Epithelial cell of esophagus (primary cell): ENCODE measurements around the gene AVPR2.

ENCODE experiments used
- DNase-seq: peaks from one replicate; pipeline ENCODE4 v3.0.0; 2010; ENCODE audit warnings: low read depth
- H3K4me3 ChIP-seq: 2 replicates; pipeline ENCODE4 v1.5.1; 2011; ENCODE audit warnings: mild to moderate bottlenecking, low read length, control low read depth
- TF ChIP-seq, protein P1 (sequence below): IDR thresholded peaks from 2 replicates; pipeline ENCODE4 v1.5.1; 2011; ENCODE audit warnings: low read depth, mild to moderate bottlenecking, low read length, control low read depth, inconsistent platforms; ENCODE audit not compliant: insufficient read depth; ENCODE audit errors: missing control alignments

Gene AVPR2

GRCh38 chrX:153937056-153937455 lies 32.6 kb downstream of the AVPR2 start:
- no peak for DNase-seq
- TF ChIP-seq, protein P1, sequence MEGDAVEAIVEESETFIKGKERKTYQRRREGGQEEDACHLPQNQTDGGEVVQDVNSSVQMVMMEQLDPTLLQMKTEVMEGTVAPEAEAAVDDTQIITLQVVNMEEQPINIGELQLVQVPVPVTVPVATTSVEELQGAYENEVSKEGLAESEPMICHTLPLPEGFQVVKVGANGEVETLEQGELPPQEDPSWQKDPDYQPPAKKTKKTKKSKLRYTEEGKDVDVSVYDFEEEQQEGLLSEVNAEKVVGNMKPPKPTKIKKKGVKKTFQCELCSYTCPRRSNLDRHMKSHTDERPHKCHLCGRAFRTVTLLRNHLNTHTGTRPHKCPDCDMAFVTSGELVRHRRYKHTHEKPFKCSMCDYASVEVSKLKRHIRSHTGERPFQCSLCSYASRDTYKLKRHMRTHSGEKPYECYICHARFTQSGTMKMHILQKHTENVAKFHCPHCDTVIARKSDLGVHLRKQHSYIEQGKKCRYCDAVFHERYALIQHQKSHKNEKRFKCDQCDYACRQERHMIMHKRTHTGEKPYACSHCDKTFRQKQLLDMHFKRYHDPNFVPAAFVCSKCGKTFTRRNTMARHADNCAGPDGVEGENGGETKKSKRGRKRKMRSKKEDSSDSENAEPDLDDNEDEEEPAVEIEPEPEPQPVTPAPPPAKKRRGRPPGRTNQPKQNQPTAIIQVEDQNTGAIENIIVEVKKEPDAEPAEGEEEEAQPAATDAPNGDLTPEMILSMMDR = no peak
- no peak overlapping the region for H3K4me3 ChIP-seq

GRCh38 chrX:153938226-153938786 lies 33.8 kb downstream of the AVPR2 start:
- no peak for DNase-seq
- TF ChIP-seq, protein P1 = no peak
- no peak overlapping the region for H3K4me3 ChIP-seq

DNA sequence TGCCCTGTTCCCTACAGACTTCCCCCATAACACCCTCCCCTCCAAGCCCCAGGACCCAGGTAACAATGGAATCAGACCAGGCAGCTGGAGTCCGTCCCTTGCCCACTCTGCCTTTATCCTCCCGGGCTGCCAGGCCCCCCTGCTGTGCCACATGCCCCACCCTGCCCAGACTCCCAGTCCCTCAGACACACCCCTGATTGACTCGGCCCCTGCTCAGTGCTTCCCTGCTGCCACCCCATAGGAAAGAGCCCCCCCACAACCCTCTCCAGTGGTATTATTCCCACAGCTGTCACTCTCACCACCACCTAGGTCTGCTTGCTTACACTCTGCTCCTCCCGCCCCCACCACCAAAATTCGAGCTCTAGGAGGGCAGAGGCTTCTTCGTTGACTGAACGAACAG lies 35.1 kb downstream of the AVPR2 start:
- H3K4me3 ChIP-seq = no peak overlapping the region
- TF ChIP-seq, protein P1 = no peak
- DNase-seq = no peak

GRCh38 chrX:153941336-153942252 lies 37.1 kb downstream of the AVPR2 start:
- H3K4me3 ChIP-seq = no peak overlapping the region
- no peak for DNase-seq
- TF ChIP-seq, protein P1 = no peak

DNA sequence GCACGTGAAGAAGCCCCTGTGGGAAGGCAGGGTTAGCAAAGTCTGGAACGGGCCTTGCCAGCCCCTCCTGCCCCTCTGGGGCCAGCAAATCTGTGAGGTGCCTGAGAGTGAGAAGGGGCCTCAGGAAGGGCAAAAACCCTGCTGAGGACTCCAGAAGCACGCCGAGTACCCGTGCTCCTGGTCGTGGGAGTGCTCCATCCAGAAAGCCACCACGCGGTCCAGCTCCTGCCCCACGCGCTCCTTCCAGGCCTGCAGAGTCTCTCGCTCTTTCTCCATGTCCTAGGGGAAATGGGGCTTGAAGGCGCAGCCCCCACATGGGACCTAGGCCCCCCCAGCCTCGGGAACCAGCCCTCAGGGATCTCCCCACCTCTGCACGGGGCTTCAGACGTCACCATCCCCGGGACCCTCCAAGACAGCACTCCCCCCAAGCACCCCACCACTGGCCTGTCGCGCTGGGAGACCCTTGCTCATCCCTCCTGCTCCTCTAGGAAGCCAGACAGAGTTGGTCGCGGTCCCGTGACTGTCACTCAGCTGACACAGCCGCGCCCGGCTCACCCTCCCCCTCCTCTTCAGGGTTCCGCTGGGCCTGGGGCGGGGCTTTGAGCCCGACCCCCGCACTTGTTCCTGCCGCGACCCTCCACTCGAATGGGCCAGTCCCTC lies 39.8 kb downstream of the AVPR2 start, which contains the start of gene RENBP:
Gene RENBP (minus strand): TSS at position 504 of the 660 bp plus-strand sequence. CDS start 33 bp downstream, at position 471.
- H3K4me3 ChIP-seq = no peak within 1 kb of the TSS
- TF ChIP-seq, protein P1 = no peak
- no peak for DNase-seq

- no peak for DNase-seq
- TF ChIP-seq, protein P1 = no peak
- H3K4me3 ChIP-seq = no peak overlapping the region
These were observed 40.3 kb downstream of the AVPR2 start for GRCh38 chrX:153944800-153945150.
